ENCODE results near the gene HLA-DPB1.
"Not testable (repeated sequence)": the region's sequence is repeated elsewhere in the genome, so short reads cannot be mapped to it uniquely, and the experiment has no call there.

HLA-DPB1 gene

DNA sequence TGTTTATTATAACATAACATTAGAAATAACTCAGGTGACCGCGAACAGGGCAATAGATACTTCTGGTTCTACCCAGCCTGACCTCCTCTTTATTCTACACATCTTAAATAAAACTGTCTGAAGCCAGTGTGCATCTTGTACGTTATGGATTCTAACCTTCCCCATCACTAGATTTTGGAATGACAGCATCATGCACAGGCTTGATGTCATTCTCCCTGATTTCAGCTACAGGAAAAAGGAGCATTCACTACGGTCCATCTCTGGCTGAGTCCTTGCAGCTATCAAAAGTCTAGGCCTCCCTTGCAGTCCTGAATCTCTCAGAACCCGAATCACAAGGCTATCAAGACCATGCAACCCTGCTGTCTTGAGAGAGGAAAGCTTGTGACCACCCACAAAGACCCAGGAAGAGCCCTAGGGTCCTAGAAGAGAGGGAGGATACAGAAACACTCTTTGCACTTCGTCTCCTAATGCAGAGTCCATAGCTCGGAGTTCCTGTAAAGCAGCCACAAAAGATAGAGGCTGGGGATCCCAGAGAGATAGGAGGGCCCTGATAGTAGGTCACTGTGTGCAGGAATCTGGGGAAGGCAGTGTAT lies 3.2 kb upstream of the HLA-DPB1 start:
- DNase-seq = no peak

DNA sequence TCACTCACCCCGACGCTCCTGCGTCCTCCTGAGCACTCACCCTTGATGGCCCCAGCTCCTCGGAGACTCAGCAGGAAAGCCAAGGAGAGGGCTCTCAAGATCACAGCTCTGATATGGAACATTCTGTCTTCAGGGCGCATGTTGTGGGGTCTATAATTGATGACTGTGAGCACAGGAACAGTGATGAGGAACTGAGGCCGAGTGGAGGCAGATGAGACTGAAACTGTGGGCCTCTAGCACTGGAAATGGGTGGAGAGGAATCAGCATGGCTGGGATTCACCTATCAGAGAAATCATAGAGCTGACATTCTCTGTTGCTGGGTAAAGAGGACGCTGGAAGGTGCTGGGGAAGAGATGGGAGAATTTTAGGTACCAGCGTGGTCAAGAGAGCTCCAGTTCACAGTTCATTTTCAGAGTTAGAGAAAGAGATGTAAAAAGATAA lies 2.3 kb upstream of the HLA-DPB1 start, which contains the start of gene HLA-DPA1:
TSS of gene HLA-DPA1 (minus strand) at position 219 of the 441 bp plus-strand sequence.
- no peak for DNase-seq

- DNase-seq = no peak
These were observed 602 bp upstream of the HLA-DPB1 start for GRCh38 chr6:33075208-33075567.

DNA sequence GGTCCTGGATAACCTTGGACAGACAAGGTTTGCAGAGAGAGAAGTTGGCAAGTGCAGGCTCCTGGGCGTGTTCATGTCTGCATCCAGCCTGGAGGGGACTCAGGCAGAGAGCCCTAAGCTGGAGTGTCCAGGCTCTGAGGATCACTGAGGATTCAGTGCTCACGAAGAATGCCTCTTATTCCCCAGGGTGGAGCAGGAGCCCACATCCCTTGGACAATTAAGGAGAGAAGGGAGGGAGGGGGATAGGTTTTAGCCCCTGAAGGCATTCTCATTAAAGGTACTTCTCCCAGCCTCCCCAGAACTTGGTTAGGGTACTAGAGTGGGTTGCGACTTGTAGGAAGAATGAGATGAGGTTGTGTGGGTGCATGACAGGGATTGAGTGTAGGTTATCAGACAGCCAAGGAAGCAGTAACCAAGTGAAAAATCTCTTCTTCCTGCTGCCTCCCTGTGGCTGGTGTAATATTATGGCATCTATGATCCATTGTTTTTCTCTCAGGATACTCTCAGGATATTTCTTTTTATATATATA lies 680 bp downstream of the HLA-DPB1 start:
- no peak for DNase-seq

- DNase-seq = no peak
These were observed 2.1 kb downstream of the HLA-DPB1 start for GRCh38 chr6:33077908-33078307.

- DNase-seq = no peak
These were observed 2.7 kb downstream of the HLA-DPB1 start for GRCh38 chr6:33078442-33078841.

DNA sequence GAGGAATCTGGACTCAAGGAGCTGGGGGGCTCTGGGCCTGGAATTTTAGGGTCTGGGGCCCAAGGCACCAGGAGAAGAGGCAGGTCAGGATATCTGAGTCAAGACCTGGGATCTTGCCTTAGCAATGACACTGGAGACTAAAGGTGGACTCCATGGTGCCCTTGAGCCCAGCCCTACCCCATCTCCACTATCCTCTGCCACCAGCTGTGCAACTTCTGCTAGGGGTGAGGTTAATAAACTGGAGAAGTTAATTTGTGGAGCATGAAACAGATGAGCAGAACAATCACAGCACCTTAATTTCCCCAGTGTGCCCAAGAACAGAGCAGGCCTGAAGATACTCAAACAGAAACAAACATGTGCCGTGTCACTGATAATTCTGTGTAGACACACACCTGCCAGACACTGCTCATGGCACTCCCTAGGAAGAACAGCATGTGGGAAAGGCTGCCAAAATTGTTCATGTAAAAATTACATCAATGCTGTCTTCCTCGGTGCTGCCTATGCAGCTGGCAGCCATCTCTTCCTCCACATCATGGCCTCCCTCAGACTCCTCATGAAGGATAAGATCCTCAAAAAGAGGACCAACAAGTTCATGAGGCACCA lies 3.2 kb downstream of the HLA-DPB1 start:
- DNase-seq = no peak

GRCh38 chr6:33079580-33079979 lies 3.8 kb downstream of the HLA-DPB1 start:
- no peak for DNase-seq

DNA sequence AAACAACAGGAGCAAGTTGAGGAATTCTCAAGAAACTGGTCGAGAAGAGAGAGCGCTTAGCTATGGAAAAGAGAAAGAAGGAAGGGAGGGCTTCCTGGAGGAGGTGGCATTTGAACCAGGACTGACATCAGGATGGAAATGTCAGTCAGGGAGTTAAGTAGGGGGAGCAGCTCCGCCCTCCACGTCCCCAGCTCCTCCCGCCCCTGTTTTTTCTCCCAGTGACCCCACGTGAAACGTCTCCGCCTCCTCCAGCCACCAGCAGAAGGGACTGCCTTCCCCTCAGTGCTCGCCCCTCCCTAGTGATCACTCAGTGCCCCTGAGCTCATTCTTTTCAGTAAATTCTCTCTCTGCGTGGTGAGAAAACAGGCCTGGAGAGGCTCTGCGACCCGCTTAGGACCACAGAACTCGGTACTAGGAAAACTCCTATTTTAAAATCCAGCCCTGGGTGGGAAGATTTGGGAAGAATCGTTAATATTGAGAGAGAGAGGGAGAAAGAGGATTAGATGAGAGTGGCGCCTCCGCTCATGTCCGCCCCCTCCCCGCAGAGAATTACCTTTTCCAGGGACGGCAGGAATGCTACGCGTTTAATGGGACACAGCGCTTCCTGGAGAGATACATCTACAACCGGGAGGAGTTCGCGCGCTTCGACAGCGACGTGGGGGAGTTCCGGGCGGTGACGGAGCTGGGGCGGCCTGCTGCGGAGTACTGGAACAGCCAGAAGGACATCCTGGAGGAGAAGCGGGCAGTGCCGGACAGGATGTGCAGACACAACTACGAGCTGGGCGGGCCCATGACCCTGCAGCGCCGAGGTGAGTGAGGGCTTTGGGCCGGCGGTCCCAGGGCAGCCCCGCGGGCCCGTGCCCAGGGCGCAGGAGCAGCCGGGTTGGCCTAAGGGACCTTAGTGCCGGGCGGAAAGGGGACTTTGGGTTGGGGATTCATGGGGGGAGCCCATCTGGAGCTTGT lies 4.6 kb downstream of the HLA-DPB1 start:
- DNase-seq = peak; percentile 78

DNA sequence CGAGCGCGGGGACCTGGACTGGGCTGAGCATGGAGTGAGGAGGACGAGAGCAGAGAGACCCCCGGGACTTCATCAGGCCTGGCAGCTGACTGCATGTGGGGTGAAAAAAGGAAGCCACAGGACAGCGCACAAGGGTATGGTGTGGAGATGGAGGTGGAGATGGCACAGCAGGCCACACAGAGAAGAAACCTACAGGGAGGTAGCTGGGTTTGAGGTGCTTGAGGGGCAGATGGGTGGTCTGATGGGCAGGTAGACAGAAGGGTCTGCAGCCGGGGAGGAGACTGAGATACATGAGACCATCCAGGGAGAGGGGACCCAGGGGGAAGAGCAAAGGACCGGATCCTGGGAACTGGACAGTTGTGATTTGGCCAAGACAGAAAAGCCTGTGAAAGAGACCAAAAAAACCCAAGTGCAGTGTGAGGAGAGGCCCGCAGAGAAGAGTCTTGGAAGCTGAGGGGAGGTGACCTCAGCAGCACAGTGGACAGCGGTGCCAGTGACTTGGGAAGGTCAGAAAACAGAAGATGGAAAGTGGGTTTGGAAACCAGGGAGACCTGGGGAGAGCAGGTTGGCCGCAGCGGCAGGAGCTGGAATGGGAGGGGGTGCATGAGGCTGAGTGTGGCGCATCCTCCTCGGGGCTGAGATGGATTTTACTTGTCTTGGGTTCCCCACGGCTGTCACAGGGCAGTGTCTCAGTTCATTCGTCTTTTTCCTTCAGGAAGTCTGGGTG lies 5.5 kb downstream of the HLA-DPB1 start:
- peak; percentile 2 for DNase-seq

DNA sequence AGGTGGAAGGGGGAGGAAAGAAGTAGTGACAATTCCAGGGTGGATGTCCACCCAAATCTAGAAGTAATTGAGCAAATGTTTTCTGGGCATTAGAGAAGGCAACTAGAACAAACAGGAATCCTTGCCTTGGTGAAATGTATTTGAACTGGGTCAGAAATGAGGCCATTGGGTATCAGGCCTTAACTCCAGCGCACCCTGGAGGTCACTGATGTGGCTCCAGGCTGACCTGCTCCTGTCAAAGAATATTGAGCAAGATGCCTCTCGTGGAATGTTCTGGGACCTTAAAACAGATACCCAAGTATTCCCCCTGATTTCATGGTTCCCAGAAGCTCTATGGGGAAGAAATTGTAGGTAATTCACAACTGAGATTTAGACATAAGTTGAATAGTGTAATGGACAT lies 6.9 kb downstream of the HLA-DPB1 start:
- DNase-seq = peak; percentile 26

DNA sequence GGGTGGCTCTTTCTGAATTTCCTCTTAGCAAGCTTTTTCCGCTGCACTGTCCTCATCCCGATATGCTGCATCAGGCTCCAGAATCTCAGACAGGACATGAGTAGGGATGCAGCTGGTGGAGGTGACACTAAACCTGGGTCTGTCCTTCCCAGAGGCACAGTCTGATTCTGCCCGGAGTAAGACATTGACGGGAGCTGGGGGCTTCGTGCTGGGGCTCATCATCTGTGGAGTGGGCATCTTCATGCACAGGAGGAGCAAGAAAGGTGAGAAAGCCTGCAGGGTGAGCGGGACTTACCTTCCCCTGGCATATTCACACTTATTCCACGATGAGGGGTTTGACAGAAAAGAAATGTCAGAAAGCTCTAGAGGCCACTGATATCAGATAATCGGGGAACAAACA lies 9.8 kb downstream of the HLA-DPB1 start:
- DNase-seq = no peak

- DNase-seq = no peak
These were observed 12.6 kb downstream of the HLA-DPB1 start for GRCh38 chr6:33088258-33088930.

- DNase-seq = no peak
These were observed 13.3 kb downstream of the HLA-DPB1 start for GRCh38 chr6:33088931-33089620.

GRCh38 chr6:33091957-33092356 lies 16.2 kb downstream of the HLA-DPB1 start:
- no peak for DNase-seq

DNA sequence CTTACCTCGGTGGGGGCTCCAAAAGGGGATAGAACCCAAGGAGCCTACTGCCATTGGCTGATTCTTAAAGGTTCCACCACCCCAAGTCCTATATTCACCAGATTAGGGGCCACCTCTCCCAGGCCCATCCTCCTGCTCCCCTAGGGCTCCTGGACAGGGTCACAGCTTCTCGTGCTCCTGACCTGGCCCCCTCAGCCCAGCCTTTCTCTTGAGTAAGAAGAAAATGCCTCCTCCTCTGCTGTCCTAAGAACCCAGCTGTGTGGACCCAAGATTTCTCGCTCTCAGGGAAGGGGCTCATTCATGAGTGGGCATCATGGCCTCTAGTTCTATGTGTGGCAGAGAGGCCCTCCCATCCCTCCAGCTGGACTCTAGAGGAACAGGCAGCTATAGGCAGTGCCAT lies 16.6 kb downstream of the HLA-DPB1 start:
- DNase-seq = no peak

DNA sequence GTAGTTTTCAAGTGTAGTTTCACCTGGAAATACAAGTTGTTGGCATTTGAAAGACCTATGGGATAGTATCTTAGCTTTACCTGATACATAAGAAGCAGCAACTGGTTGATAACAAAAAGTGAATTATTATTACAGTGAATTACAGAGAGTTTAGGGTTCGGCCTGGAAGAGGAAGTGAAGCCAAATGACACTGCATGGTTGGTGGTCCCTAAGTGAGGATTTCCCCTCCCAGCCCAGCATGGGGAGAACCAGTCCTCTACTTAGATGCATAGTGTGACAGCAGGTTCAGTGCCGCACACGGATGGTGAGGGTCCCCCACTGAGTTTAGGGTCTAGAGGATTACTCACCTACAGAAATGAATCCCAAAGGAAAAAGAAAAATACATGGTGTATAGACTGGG lies 18.1 kb downstream of the HLA-DPB1 start:
- DNase-seq = no peak

DNA sequence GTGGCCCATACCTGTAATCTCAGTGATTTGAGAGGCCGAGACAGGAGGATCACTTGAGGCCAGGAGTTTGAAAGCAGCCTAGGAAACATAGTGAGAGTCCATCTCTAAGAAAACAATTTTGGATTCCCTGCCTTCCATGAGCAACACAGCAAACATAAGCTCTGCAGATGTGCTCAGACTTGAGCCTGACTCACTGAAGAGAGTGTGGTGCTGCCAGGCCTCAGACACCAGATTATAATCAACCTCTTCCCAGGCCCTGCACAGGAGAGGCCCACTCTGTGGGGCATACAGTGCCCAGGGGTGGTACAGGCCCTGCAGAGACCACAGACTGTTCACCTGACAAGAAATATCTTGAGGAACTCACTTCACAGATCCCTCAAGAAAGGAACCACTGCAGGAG lies 19.9 kb downstream of the HLA-DPB1 start:
- no peak for DNase-seq

- DNase-seq = not testable (repeated sequence)
These were observed 25.4 kb downstream of the HLA-DPB1 start for GRCh38 chr6:33101121-33101737.

- DNase-seq = no peak
These were observed 28.0 kb downstream of the HLA-DPB1 start for GRCh38 chr6:33103776-33104175.

- DNase-seq = no peak
These were observed 29.1 kb downstream of the HLA-DPB1 start for GRCh38 chr6:33104887-33105286.
